HG03521 (cell line): Measurements from ENCODE around the gene ASCC3.
A peak's percentile ranks its signal among the peaks of the same experiment; 100 is the strongest.
"Not testable (repeated sequence)": the region's sequence is repeated elsewhere in the genome, so short reads cannot be mapped to it uniquely, and the experiment has no call there.

ENCODE experiments used
- ATAC-seq: cut with Tn5 transposase; IDR thresholded peaks from one replicate; pipeline ENCODE4 v1.9.1; 2021; ENCODE audit warnings: mild to moderate bottlenecking, moderate library complexity; ENCODE audit not compliant: unreplicated experiment

The ASCC3 gene

GRCh38 chr6:100806296-100806695 is 74.8 kb downstream of the ASCC3 start:
- no peak for ATAC-seq

- no peak for ATAC-seq
These were observed 77.7 kb downstream of the ASCC3 start for GRCh38 chr6:100803264-100804045.

GRCh38 chr6:100801036-100801435 is 80.1 kb downstream of the ASCC3 start:
- ATAC-seq: no peak

- ATAC-seq: peak; percentile 93
These were observed 84.9 kb downstream of the ASCC3 start for GRCh38 chr6:100796049-100796823.

GRCh38 chr6:100790084-100790483 is 91.0 kb downstream of the ASCC3 start:
- no peak for ATAC-seq

GRCh38 chr6:100785982-100786381 is 95.1 kb downstream of the ASCC3 start:
- ATAC-seq: no peak

GRCh38 chr6:100780648-100781047 is 100.5 kb downstream of the ASCC3 start:
- no peak for ATAC-seq

GRCh38 chr6:100775667-100776066 is 105.5 kb downstream of the ASCC3 start:
- ATAC-seq: no peak

GRCh38 chr6:100774681-100775080 is 106.4 kb downstream of the ASCC3 start:
- no peak for ATAC-seq

GRCh38 chr6:100768816-100769351 is 112.2 kb downstream of the ASCC3 start:
- no peak for ATAC-seq

- ATAC-seq: no peak
These were observed 117.4 kb downstream of the ASCC3 start for GRCh38 chr6:100763617-100764241.

- ATAC-seq: no peak
These were observed 119.3 kb downstream of the ASCC3 start for GRCh38 chr6:100761841-100762240.

GRCh38 chr6:100758386-100758785 is 122.7 kb downstream of the ASCC3 start:
- ATAC-seq: not testable (repeated sequence)

GRCh38 chr6:100753421-100753820 is 127.7 kb downstream of the ASCC3 start:
- no peak for ATAC-seq

- no peak for ATAC-seq
These were observed 129.5 kb downstream of the ASCC3 start for GRCh38 chr6:100751590-100751989.

- no peak for ATAC-seq
These were observed 135.6 kb downstream of the ASCC3 start for GRCh38 chr6:100745419-100746041.

GRCh38 chr6:100740439-100740838 is 140.7 kb downstream of the ASCC3 start:
- ATAC-seq: no peak

GRCh38 chr6:100737720-100738119 is 143.4 kb downstream of the ASCC3 start:
- ATAC-seq: not testable (repeated sequence)

GRCh38 chr6:100731411-100731810 is 149.7 kb downstream of the ASCC3 start:
- ATAC-seq: no peak

- no peak for ATAC-seq
These were observed 150.8 kb downstream of the ASCC3 start for GRCh38 chr6:100730001-100730980.
